Measurements from ENCODE around the gene XYLT1.

- no peak for TF ChIP-seq CTCF (IDR thresholded peaks at IDR 0.05)
- no peak for TF ChIP-seq POLR2A (IDR thresholded peaks at IDR 0.05)
- no peak for TF ChIP-seq POLR2AphosphoS5 (IDR thresholded peaks at IDR 0.05; ENCODE audit: insufficient read depth in 1 of 2, low read depth in 1 of 2)
Measured at GRCh38 chr16:17162560-17162959, 308.2 kb downstream of the XYLT1 start.

Measured in vagina (tissue), 2 donors.